ENCODE results near the gene ARMC6.
A peak's percentile ranks its signal among the peaks of the same experiment; 100 is the strongest.
"Not testable (repeated sequence)": the region's sequence is repeated elsewhere in the genome, so short reads cannot be mapped to it uniquely, and the experiment has no call there.

The ARMC6 gene

GRCh38 chr19:19103167-19103566, 69.8 kb downstream of the ARMC6 start:
- no peak overlapping the region for H4K8ac ChIP-seq (ENCODE audit: low read length)
- H3K36me3 ChIP-seq (ENCODE audit: control insufficient read depth in 1 of 2, insufficient read depth in 2 of 2, low read depth in 1 of 2, low read length in 2 of 2) = peaks cover 0 to 8% of the 10 kb centered on the region in 2 experiments

DNA sequence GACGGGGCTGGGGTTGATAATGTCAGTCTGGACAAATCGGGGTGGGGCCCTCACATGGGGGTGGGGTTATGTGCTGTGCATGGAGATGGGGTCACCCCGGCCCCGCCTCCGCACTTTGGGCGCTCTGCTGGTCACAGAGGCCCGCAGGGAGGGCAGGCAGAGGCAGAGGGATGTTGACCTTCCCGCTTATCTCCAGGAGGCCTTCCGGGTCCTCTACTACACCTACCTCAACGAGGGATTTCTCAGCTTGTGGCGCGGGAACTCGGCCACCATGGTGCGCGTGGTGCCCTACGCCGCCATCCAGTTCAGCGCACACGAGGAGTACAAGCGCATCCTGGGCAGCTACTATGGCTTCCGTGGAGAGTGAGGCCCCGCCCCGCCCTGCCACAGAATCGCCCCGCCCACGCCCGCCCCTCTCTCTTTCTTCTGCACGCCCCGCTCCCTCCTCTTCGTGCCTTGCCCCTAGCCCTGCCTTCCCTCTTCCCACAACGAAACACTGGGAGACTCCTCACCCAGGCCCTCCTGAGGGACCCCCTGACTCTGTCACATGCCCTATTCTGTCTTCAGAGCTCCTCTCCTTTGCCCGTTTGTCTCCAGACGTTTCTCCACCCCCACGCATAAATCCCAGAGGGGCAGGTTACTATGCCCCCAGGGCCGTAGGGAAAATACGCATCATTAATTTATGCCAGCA, 72.1 kb downstream of the ARMC6 start:
- Histone ChIP-seq H3K9ac (ENCODE audit: low read length) (peak overlapping the region; percentile 72), H3K9me3 (ENCODE audit: control insufficient read depth, low read length) (no peaks in the 10 kb centered on the region), H3K4me3 (ENCODE audit: insufficient read depth in 1 of 2, low read depth in 1 of 2, low read length in 2 of 2) (peak overlapping the region; percentile 46 to 76), H3K27ac (ENCODE audit: low read length, poor library complexity, severe bottlenecking) (peak overlapping the region; percentile 88), H3K36me3 (ENCODE audit: control insufficient read depth in 1 of 2, insufficient read depth in 2 of 2, low read depth in 1 of 2, low read length in 2 of 2) (peaks cover 0 to 9% of the 10 kb centered on the region in 2 experiments), H2BK120ac (ENCODE audit: low read depth, low read length) (peak overlapping the region; percentile 66), H2BK5ac (ENCODE audit: low read depth, low read length, poor library complexity, severe bottlenecking) (peak overlapping the region; percentile 59), H2AK5ac (ENCODE audit: low read length, severe bottlenecking) (no peak overlapping the region), H3K14ac (ENCODE audit: low read length in 2 of 2) (peak overlapping the region in 1 of 2 experiments; percentile 68), H3K79me1 (replicated peaks; ENCODE audit: low read length, poor library complexity, severe bottlenecking) (no peaks in the 10 kb centered on the region), H3K23ac (ENCODE audit: low read length in 2 of 2) (no peak overlapping the region), H3K4me1 (ENCODE audit: control insufficient read depth, insufficient read depth, low read depth, low read length) (peaks cover 24% of the 10 kb centered on the region), H2BK15ac (ENCODE audit: low read depth, poor library complexity, severe bottlenecking) (no peak overlapping the region), H4K8ac (ENCODE audit: low read length) (peak overlapping the region; percentile 99), H3K27me3 (ENCODE audit: control insufficient read depth in 1 of 2, insufficient read depth in 1 of 2, low read length in 2 of 2) (peaks cover 0 to 3% of the 10 kb centered on the region in 2 experiments), H4K91ac (ENCODE audit: low read length) (peak overlapping the region; percentile 92), H3K18ac (ENCODE audit: low read depth in 1 of 2, low read length in 2 of 2) (peak overlapping the region; percentile 84 to 90), H2AFZ (ENCODE audit: low read depth, low read length) (peak overlapping the region; percentile 81), H3K4ac (ENCODE audit: low read depth in 1 of 2, low read length in 2 of 2) (peak overlapping the region; percentile 73 to 83), H2BK12ac (ENCODE audit: low read length in 2 of 2) (peak overlapping the region in 1 of 2 experiments; percentile 42), H3K4me2 (ENCODE audit: low read length, poor library complexity, severe bottlenecking) (peak overlapping the region; percentile 82)
- WGBS = 9% methylated on average over 34 of the region's 36 CpGs
- peak; percentile 77 for DNase-seq

More at GRCh38 chr19:19103167-19103566, 69.8 kb downstream of the ARMC6 start:
- no peaks in the 10 kb centered on the region for H3K27me3 ChIP-seq (ENCODE audit: control insufficient read depth in 1 of 2, insufficient read depth in 1 of 2, low read length in 2 of 2)
- H3K27ac ChIP-seq (ENCODE audit: low read length, poor library complexity, severe bottlenecking) = no peak overlapping the region
- no peak overlapping the region for H3K4ac ChIP-seq (ENCODE audit: low read depth in 1 of 2, low read length in 2 of 2)
- no peaks in the 10 kb centered on the region for H3K9me3 ChIP-seq (ENCODE audit: control insufficient read depth, low read length)
- 93% methylated on average over 11 of the region's 11 CpGs for WGBS
- no peak overlapping the region for H2BK5ac ChIP-seq (ENCODE audit: low read depth, low read length, poor library complexity, severe bottlenecking)
- no peak for DNase-seq
- H3K18ac ChIP-seq (ENCODE audit: low read depth in 1 of 2, low read length in 2 of 2) = no peak overlapping the region
- peaks cover 22% of the 10 kb centered on the region for H3K4me1 ChIP-seq (ENCODE audit: control insufficient read depth, insufficient read depth, low read depth, low read length)
- no peak overlapping the region for H2BK12ac ChIP-seq (ENCODE audit: low read length in 2 of 2)
- H3K23ac ChIP-seq (ENCODE audit: low read length in 2 of 2) = no peak overlapping the region
- H2BK15ac ChIP-seq (ENCODE audit: low read depth, poor library complexity, severe bottlenecking) = no peak overlapping the region
- no peak overlapping the region for H4K91ac ChIP-seq (ENCODE audit: low read length)
- no peaks in the 10 kb centered on the region for H3K79me1 ChIP-seq (replicated peaks; ENCODE audit: low read length, poor library complexity, severe bottlenecking)
- H2AFZ ChIP-seq (ENCODE audit: low read depth, low read length) = no peak overlapping the region
- no peak overlapping the region for H3K14ac ChIP-seq (ENCODE audit: low read length in 2 of 2)
- no peak overlapping the region for H3K4me2 ChIP-seq (ENCODE audit: low read length, poor library complexity, severe bottlenecking)
- no peak overlapping the region for H2AK5ac ChIP-seq (ENCODE audit: low read length, severe bottlenecking)
- H2BK120ac ChIP-seq (ENCODE audit: low read depth, low read length) = no peak overlapping the region
- H3K9ac ChIP-seq (ENCODE audit: low read length) = no peak overlapping the region
- H3K4me3 ChIP-seq (ENCODE audit: insufficient read depth in 1 of 2, low read depth in 1 of 2, low read length in 2 of 2) = no peak overlapping the region

DNA sequence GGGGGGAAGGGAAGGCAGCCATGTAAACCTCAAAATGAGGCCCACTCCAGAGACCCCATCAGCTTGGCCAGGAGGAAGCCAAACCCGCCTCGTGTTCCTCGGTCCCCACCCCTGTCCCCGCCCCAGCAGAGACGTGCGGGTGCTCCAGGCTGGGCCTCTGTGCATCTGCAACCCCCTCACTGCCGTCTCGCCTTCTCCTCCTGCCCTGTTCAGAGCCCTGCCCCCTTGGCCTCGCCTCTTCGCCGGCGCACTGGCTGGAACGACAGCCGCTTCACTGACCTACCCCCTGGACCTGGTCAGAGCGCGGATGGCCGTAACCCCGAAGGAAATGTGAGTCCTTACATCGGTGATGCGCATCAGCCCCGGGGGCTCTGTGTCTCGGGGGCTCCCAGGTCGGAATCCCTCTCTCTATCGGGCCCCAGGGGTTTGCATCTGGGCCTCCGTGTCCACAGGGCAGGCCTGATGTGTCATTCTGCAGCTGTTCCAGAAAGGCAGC, 72.7 kb downstream of the ARMC6 start:
- H3K27me3 ChIP-seq (ENCODE audit: control insufficient read depth in 1 of 2, insufficient read depth in 1 of 2, low read length in 2 of 2) = peaks cover 0 to 9% of the 10 kb centered on the region in 2 experiments
- no peak overlapping the region for H2AK5ac ChIP-seq (ENCODE audit: low read length, severe bottlenecking)
- H3K4me2 ChIP-seq (ENCODE audit: low read length, poor library complexity, severe bottlenecking) = peak overlapping the region; percentile 82
- H2BK120ac ChIP-seq (ENCODE audit: low read depth, low read length) = peak overlapping the region; percentile 66
- H3K14ac ChIP-seq (ENCODE audit: low read length in 2 of 2) = no peak overlapping the region
- H2BK12ac ChIP-seq (ENCODE audit: low read length in 2 of 2) = peak overlapping the region in 1 of 2 experiments; percentile 75
- peak overlapping the region; percentile 37 to 74 for H3K4me3 ChIP-seq (ENCODE audit: insufficient read depth in 1 of 2, low read depth in 1 of 2, low read length in 2 of 2)
- peak overlapping the region; percentile 84 to 90 for H3K18ac ChIP-seq (ENCODE audit: low read depth in 1 of 2, low read length in 2 of 2)
- H2BK5ac ChIP-seq (ENCODE audit: low read depth, low read length, poor library complexity, severe bottlenecking) = peak overlapping the region; percentile 59
- H3K36me3 ChIP-seq (ENCODE audit: control insufficient read depth in 1 of 2, insufficient read depth in 2 of 2, low read depth in 1 of 2, low read length in 2 of 2) = peaks cover 0 to 12% of the 10 kb centered on the region in 2 experiments
- no peaks in the 10 kb centered on the region for H3K79me1 ChIP-seq (replicated peaks; ENCODE audit: low read length, poor library complexity, severe bottlenecking)
- H2BK15ac ChIP-seq (ENCODE audit: low read depth, poor library complexity, severe bottlenecking) = peak overlapping the region; percentile 90
- peak overlapping the region; percentile 99 for H4K8ac ChIP-seq (ENCODE audit: low read length)
- no peaks in the 10 kb centered on the region for H3K9me3 ChIP-seq (ENCODE audit: control insufficient read depth, low read length)
- peak overlapping the region; percentile 72 for H2AFZ ChIP-seq (ENCODE audit: low read depth, low read length)
- H3K27ac ChIP-seq (ENCODE audit: low read length, poor library complexity, severe bottlenecking) = peak overlapping the region; percentile 88
- H3K23ac ChIP-seq (ENCODE audit: low read length in 2 of 2) = no peak overlapping the region
- peak overlapping the region; percentile 72 for H3K9ac ChIP-seq (ENCODE audit: low read length)
- H4K91ac ChIP-seq (ENCODE audit: low read length) = peak overlapping the region; percentile 43
- peak overlapping the region; percentile 55 to 73 for H3K4ac ChIP-seq (ENCODE audit: low read depth in 1 of 2, low read length in 2 of 2)
- DNase-seq = peak; percentile 67
- 22% methylated on average over 25 of the region's 25 CpGs for WGBS
- peaks cover 24% of the 10 kb centered on the region for H3K4me1 ChIP-seq (ENCODE audit: control insufficient read depth, insufficient read depth, low read depth, low read length)

GRCh38 chr19:19106938-19107337, 73.5 kb downstream of the ARMC6 start:
- not testable (repeated sequence) for H3K4me2 ChIP-seq (ENCODE audit: low read length, poor library complexity, severe bottlenecking); H2BK12ac ChIP-seq (ENCODE audit: low read length in 2 of 2); H2AFZ ChIP-seq (ENCODE audit: low read depth, low read length); H2AK5ac ChIP-seq (ENCODE audit: low read length, severe bottlenecking); H3K79me1 ChIP-seq (replicated peaks; ENCODE audit: low read length, poor library complexity, severe bottlenecking); H2BK120ac ChIP-seq (ENCODE audit: low read depth, low read length); H3K14ac ChIP-seq (ENCODE audit: low read length in 2 of 2); H3K9ac ChIP-seq (ENCODE audit: low read length); H3K4me3 ChIP-seq (ENCODE audit: insufficient read depth in 1 of 2, low read depth in 1 of 2, low read length in 2 of 2); H3K9me3 ChIP-seq (ENCODE audit: control insufficient read depth, low read length); H2BK15ac ChIP-seq (ENCODE audit: low read depth, poor library complexity, severe bottlenecking); H4K8ac ChIP-seq (ENCODE audit: low read length); DNase-seq; H3K4ac ChIP-seq (ENCODE audit: low read depth in 1 of 2, low read length in 2 of 2); H2BK5ac ChIP-seq (ENCODE audit: low read depth, low read length, poor library complexity, severe bottlenecking); H3K27ac ChIP-seq (ENCODE audit: low read length, poor library complexity, severe bottlenecking); H3K23ac ChIP-seq (ENCODE audit: low read length in 2 of 2); H3K18ac ChIP-seq (ENCODE audit: low read depth in 1 of 2, low read length in 2 of 2); H4K91ac ChIP-seq (ENCODE audit: low read length)
- WGBS = 100% methylated on average over 7 of the region's 7 CpGs
- H3K4me1 ChIP-seq (ENCODE audit: control insufficient read depth, insufficient read depth, low read depth, low read length) = peaks cover 31% of the 10 kb centered on the region
- H3K27me3 ChIP-seq (ENCODE audit: control insufficient read depth in 1 of 2, insufficient read depth in 1 of 2, low read length in 2 of 2) = peaks cover 0 to 14% of the 10 kb centered on the region in 2 experiments
- peaks cover 0 to 12% of the 10 kb centered on the region in 2 experiments for H3K36me3 ChIP-seq (ENCODE audit: control insufficient read depth in 1 of 2, insufficient read depth in 2 of 2, low read depth in 1 of 2, low read length in 2 of 2)

Measured in mesenchymal stem cell (in vitro differentiated cells and primary cell).